ENCODE results near the gene GTPBP3. TPM values are rescaled to one million over a fixed set of nuclear protein-coding genes. Genes with fewer than 3 reads are reported as not detected.

Gene GTPBP3
- total and polyA plus RNA-seq, 2 of the 13 experiments (the other 11 are each of a cell fraction or from before 2014, with no cell fraction given) = 17.5 to 30.0 TPM

- TF ChIP-seq IKZF4 (CRISPR knock-in tag; IDR thresholded peaks at IDR 0.05; ENCODE audit: borderline replicate concordance, low read depth, not compliant biosample characterization) (no peak), MLLT10 (CRISPR knock-in tag; IDR thresholded peaks at IDR 0.05) (no peak), TFDP2 (CRISPR knock-in tag; IDR thresholded peaks at IDR 0.05) (no peak), TEAD3 (CRISPR knock-in tag; optimal IDR thresholded peaks at IDR 0.05; ENCODE audit: borderline replicate concordance) (no peak), ZNF878 (CRISPR knock-in tag; IDR thresholded peaks at IDR 0.05) (no peak), ZNF597 (CRISPR knock-in tag; IDR thresholded peaks at IDR 0.05) (no peak), MXD3 (CRISPR knock-in tag; IDR thresholded peaks at IDR 0.05) (no peak), MEF2D (CRISPR knock-in tag; IDR thresholded peaks at IDR 0.05) (no peak), PHF5A (CRISPR knock-in tag; IDR thresholded peaks at IDR 0.05; ENCODE audit: low read depth, unreplicated experiment) (no peak)
These were observed 22.8 kb downstream of the GTPBP3 start (continued) for GRCh38 chr19:17359905-17360800.
